Endothelial cell of umbilical vein (primary cell): Measurements from ENCODE around the gene FUT3. TPM values are rescaled to one million over a fixed set of nuclear protein-coding genes. Genes with fewer than 3 reads are reported as not detected.

ENCODE experiments used
- BruUV-seq: library from RNA; stranded (reverse); fragments of 400-500 nt; replicated peaks from 2 replicates; lab custom pipeline; 2021; lab: Mats Ljungman, UMichigan
- CTCF ChIA-PET: fragments of 300-600, 350-600 bp; sonication (Branson Sonifier 250); formaldehyde crosslinking; loops from one replicate; lab custom pipeline; 2021; ENCODE audit warnings: antibody characterized with exemption, inconsistent platforms; lab: Charles Lee
- POLR2A ChIA-PET: fragments of 300-600, 350-600 bp; sonication (Branson Sonifier 250); formaldehyde crosslinking; loops from one replicate; lab custom pipeline; 2021; ENCODE audit warnings: antibody characterized with exemption, inconsistent platforms; lab: Charles Lee
- DNase-seq: peaks from one replicate; pipeline ENCODE4 v3.0.0-alpha.2; 2011; ENCODE audit warnings: low read depth, low spot score
- FAIRE-seq: peaks from 2 replicates; lab custom pipeline; 2011; peaks lifted over from hg19 to GRCh38; lab: Jason Lieb, UNC
- H2AFZ ChIP-seq: 2 replicates; pipeline ENCODE4 v1.6.0; 2012; ENCODE audit warnings: low read depth, low read length, control low read depth, inconsistent platforms
- H3K27ac ChIP-seq: 2 replicates; pipeline ENCODE4 v1.5.1; 2011; ENCODE audit warnings: low read depth, mild to moderate bottlenecking, control low read depth, low read length, moderate library complexity; ENCODE audit not compliant: insufficient read depth
- H3K27me3 ChIP-seq, 2 experiments: 2 replicates each; pipeline versions ENCODE4 v1.6.0 to v1.6.1; 2011; ENCODE audit warnings: low read length in 2 of 2, mixed read lengths in 1 of 2; ENCODE audit not compliant: control insufficient read depth in 2 of 2, insufficient read depth in 2 of 2
- H3K36me3 ChIP-seq, 2 experiments: 2 replicates in 1 of 2; 3 replicates in 1 of 2; pipeline ENCODE4 v1.5.1; 2011; ENCODE audit warnings: low read length in 2 of 2, mild to moderate bottlenecking in 1 of 2, moderate library complexity in 1 of 2; ENCODE audit not compliant: control insufficient read depth in 2 of 2, insufficient read depth in 2 of 2; ENCODE audit errors: extremely low read depth in 1 of 2
- H3K4me1 ChIP-seq: 3 replicates; pipeline ENCODE4 v1.5.1; 2011; ENCODE audit warnings: mild to moderate bottlenecking, low read length; ENCODE audit not compliant: control insufficient read depth, insufficient read depth; ENCODE audit errors: extremely low read depth
- H3K4me2 ChIP-seq: 2 replicates; pipeline ENCODE4 v1.6.1; 2011; ENCODE audit warnings: low read length, control low read depth, mixed read lengths; ENCODE audit not compliant: insufficient read depth
- H3K4me3 ChIP-seq, 3 experiments: fragments of 200-600 bp in 1 of 3; sonication (generic), shearing (Covaris generic) in 1 of 3; replicated peaks in 1 of 3; 2 replicates each; pipeline ENCODE4 v1.5.1; 2011 to 2016; ENCODE audit warnings: control low read depth in 3 of 3, low read length in 3 of 3, mild to moderate bottlenecking in 2 of 3, inconsistent platforms in 1 of 3, low read depth in 1 of 3, moderate library complexity in 1 of 3; ENCODE audit not compliant: insufficient read depth in 1 of 3
- H3K79me2 ChIP-seq: 2 replicates; pipeline ENCODE4 v1.6.0; 2012; ENCODE audit warnings: low read length, inconsistent platforms; ENCODE audit not compliant: control insufficient read depth, insufficient read depth
- H3K9ac ChIP-seq: replicated peaks from 2 replicates; pipeline ENCODE3; 2011; ENCODE audit warnings: low read length, control low read depth; ENCODE audit not compliant: insufficient read depth; ENCODE audit errors: extremely low read depth
- H3K9me1 ChIP-seq: replicated peaks from 3 replicates; pipeline ENCODE4 v1.6.0; 2011; ENCODE audit warnings: mild to moderate bottlenecking, low read length; ENCODE audit not compliant: control insufficient read depth, insufficient read depth; ENCODE audit errors: extremely low read depth
- H3K9me3 ChIP-seq: replicated peaks from 2 replicates; pipeline ENCODE4 v1.5.1; 2012; ENCODE audit warnings: low read length, inconsistent platforms; ENCODE audit not compliant: control insufficient read depth, insufficient read depth
- H4K20me1 ChIP-seq: replicated peaks from 2 replicates; pipeline ENCODE3; 2011; ENCODE audit warnings: mild to moderate bottlenecking, low read length; ENCODE audit not compliant: control insufficient read depth, insufficient read depth; ENCODE audit errors: extremely low read depth
- EZH2 ChIP-seq: IDR thresholded peaks from 2 replicates; pipeline ENCODE4 v1.6.1; 2012; ENCODE audit warnings: borderline replicate concordance, low read depth, mild to moderate bottlenecking, moderate library complexity, low read length, inconsistent platforms; ENCODE audit not compliant: severe bottlenecking
- FOS ChIP-seq: IDR thresholded peaks from 2 replicates; pipeline ENCODE4 v1.6.1; 2011; ENCODE audit warnings: mild to moderate bottlenecking, low read length, moderate library complexity, borderline replicate concordance; ENCODE audit not compliant: insufficient read depth
- GATA2 ChIP-seq: IDR thresholded peaks from 2 replicates; pipeline ENCODE4 v1.7.0; 2011; ENCODE audit warnings: low read depth, mild to moderate bottlenecking, moderate library complexity, mixed read lengths, low read length; ENCODE audit not compliant: insufficient read length, insufficient read depth
- JUN ChIP-seq: IDR thresholded peaks from 2 replicates; pipeline ENCODE4 v1.6.1; 2011; ENCODE audit warnings: borderline replicate concordance, low read depth; ENCODE audit not compliant: insufficient read length, insufficient read depth
- MAX ChIP-seq: IDR thresholded peaks from 2 replicates; pipeline ENCODE4 v1.6.1; 2011; ENCODE audit not compliant: insufficient read depth, insufficient read length
- MYC ChIP-seq: IDR thresholded peaks from one replicate; pipeline ENCODE4 v1.6.1; 2011; ENCODE audit warnings: mild to moderate bottlenecking, low read depth, low read length
- POLR2A ChIP-seq: IDR thresholded peaks from 2 replicates; pipeline ENCODE4 v1.6.1; 2012; ENCODE audit warnings: low read depth, mild to moderate bottlenecking, control low read depth, low read length
- POLR2AphosphoS5 ChIP-seq: IDR thresholded peaks from 2 replicates; pipeline ENCODE4 v1.6.1; 2012; ENCODE audit warnings: low read depth, mild to moderate bottlenecking, control low read depth, low read length, moderate library complexity; ENCODE audit not compliant: insufficient read depth
- dilution Hi-C: fragments of 300-500 bp; cut with MboI; formaldehyde crosslinking; loops from one replicate; pipeline ENCODE4 v1.15.0; 2019; ENCODE audit warnings: low sequenced_read_pairs; ENCODE audit not compliant: extremely low pct_ligation_motif_present
- intact Hi-C: fragments of 100-400 bp; cut with micrococcal nuclease; formaldehyde crosslinking; loops from one replicate; pipeline ENCODE4 v1.10.0; 2022
- polyA plus RNA-seq, 4 experiments: library from polyadenylated mRNA; depleted of rRNA in 3 of 4; stranded (reverse) in 3 of 4; unstranded in 1 of 4; fragments of >200 nt; gene quantifications; 2 replicates each; pipeline versions ENCODE4 v1.2.1 to v1.2.3, GENCODE V29; 2011 to 2012; ENCODE audit warnings: missing spikeins in 1 of 4
- total RNA-seq: library from RNA; stranded (reverse); gene quantifications from 2 replicates; pipeline ENCODE4 v1.2.3, GENCODE V29; 2021
- TF ChIP-seq, protein P1 (sequence below), 2 donors: IDR thresholded peaks; 1 replicate in 1 of 2; 2 replicates in 1 of 2; pipeline ENCODE4 v1.5.1; 2011; ENCODE audit warnings: low read length in 2 of 2, mild to moderate bottlenecking in 2 of 2, moderate library complexity in 2 of 2, control low read depth in 1 of 2, inconsistent platforms in 1 of 2, low read depth in 1 of 2; ENCODE audit not compliant: insufficient read depth in 1 of 2; ENCODE audit errors: extremely low read depth in 1 of 2

Gene FUT3
- total and polyA plus RNA-seq, 2 donors (not counting 3 experiments of a cell fraction or from before 2014, with no cell fraction given) = not detected

DNA sequence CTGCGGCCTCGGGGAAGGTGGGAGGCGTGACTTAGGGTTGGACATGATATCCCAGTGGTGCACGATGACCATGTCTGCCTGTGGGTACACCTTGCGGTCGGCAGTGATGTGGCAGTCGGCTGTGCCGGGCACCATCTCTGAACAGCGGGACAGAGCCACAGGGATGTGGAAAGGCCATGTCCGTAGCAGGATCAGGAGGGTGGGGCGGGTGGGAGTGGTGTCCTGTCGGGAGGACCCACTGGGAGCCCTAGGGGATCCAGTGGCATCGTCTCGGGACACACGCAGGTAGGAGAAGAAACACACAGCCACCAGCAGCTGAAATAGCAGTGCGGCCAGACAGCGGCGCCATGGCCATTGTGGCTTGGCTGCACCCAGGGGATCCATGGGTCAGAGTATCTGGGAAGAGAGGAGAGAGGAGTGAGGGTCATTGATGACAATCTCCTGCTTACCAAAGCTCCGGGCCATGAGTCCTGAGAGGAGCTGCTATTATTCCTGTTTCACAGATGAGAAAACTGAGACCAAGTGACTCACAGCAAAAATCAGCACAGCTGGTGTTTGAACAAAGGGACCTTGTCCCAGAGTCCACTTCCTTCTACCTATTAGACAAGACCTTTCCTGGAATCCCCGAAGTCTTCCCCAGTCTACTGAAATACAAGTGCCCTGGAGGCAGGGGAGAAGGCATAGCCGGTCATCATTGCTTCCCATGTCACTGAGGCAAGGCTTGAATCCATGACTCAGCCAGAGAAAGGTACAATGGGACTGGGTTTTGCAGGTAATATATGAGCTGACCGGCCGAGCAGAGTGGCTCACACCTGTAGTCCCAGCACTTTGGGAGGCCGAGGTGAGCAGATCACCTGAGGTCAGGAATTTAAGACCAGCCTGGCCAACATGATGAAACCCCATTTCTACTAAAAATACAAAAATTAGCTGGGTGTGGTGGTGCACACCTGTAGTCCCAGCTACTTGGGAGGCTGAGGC, 6.5 kb downstream of the FUT3 start:
- H3K4me2 ChIP-seq = no peak overlapping the region
- H3K36me3 ChIP-seq = no peaks in the 10 kb centered on the region
- H3K9ac ChIP-seq = no peak overlapping the region
- no peaks in the 10 kb centered on the region for H3K27me3 ChIP-seq
- no peaks in the 10 kb centered on the region for H3K9me3 ChIP-seq
- TF ChIP-seq POLR2AphosphoS5 (no peak), FOS (no peak), JUN (no peak), EZH2 (no peak), POLR2A (no peak), GATA2 (no peak), MAX (no peak), MYC (no peak)
- TF ChIP-seq, protein P1, sequence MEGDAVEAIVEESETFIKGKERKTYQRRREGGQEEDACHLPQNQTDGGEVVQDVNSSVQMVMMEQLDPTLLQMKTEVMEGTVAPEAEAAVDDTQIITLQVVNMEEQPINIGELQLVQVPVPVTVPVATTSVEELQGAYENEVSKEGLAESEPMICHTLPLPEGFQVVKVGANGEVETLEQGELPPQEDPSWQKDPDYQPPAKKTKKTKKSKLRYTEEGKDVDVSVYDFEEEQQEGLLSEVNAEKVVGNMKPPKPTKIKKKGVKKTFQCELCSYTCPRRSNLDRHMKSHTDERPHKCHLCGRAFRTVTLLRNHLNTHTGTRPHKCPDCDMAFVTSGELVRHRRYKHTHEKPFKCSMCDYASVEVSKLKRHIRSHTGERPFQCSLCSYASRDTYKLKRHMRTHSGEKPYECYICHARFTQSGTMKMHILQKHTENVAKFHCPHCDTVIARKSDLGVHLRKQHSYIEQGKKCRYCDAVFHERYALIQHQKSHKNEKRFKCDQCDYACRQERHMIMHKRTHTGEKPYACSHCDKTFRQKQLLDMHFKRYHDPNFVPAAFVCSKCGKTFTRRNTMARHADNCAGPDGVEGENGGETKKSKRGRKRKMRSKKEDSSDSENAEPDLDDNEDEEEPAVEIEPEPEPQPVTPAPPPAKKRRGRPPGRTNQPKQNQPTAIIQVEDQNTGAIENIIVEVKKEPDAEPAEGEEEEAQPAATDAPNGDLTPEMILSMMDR (IDR thresholded peaks at IDR 0.05; ENCODE audit: extremely low read depth in 1 of 2, insufficient read depth in 1 of 2, low read depth in 1 of 2, low read length in 2 of 2) = no peak
- CTCF ChIA-PET = interaction anchor here (0.9 kb wide), 1 partner anchor 40 kb away, joined by 3 read pairs; the partner anchor contains the start of gene NRTN
- dilution Hi-C loops (no loop called here), intact Hi-C loops (loop anchor here (5.0 kb wide), 1 partner anchor 43 kb away; no protein-coding TSS in a partner anchor)
- no peak overlapping the region for H3K4me3 ChIP-seq
- FAIRE-seq = no peak
- H3K27ac ChIP-seq = no peak overlapping the region
- H3K9me1 ChIP-seq = no peaks in the 10 kb centered on the region
- H3K79me2 ChIP-seq = no peaks in the 10 kb centered on the region
- DNase-seq = no peak
- POLR2A ChIA-PET = no interaction called here
- H2AFZ ChIP-seq = no peak overlapping the region
- no TSS peak for BruUV-seq
- no peaks in the 10 kb centered on the region for H4K20me1 ChIP-seq
- no peaks in the 10 kb centered on the region for H3K4me1 ChIP-seq
